Activated T-helper 2 cell treated with anti-CD3 and anti-CD28 coated beads, Interferon-gamma antibody, Interleukin-2, Interleukin-4, amounts not matched to agents 10 μg/mL and 5 μg/mL and 100 μg/mL, durations not matched to agents 14 hours and 24 hours and 36 hours (primary cell): Measurements from ENCODE around the gene VCL. TPM values are rescaled to one million over a fixed set of nuclear protein-coding genes. Genes with fewer than 3 reads are reported as not detected.
"Not testable (repeated sequence)": the region's sequence is repeated elsewhere in the genome, so short reads cannot be mapped to it uniquely, and the experiment has no call there.

ENCODE experiments used
- DNase-seq: peaks from one replicate; pipeline ENCODE4 v3.0.0; 2021; ENCODE audit warnings: low spot score
- H3K27ac Mint-ChIP-seq: one replicate; pipeline ENCODE4 v1.8.0; 2021; ENCODE audit warnings: mixed read lengths
- H3K27me3 Mint-ChIP-seq: one replicate; pipeline ENCODE4 v1.8.0; 2021; ENCODE audit warnings: low read depth, mixed read lengths
- H3K36me3 Mint-ChIP-seq: one replicate; pipeline ENCODE4 v1.8.0; 2021; ENCODE audit warnings: low read depth, mixed read lengths
- H3K4me1 Mint-ChIP-seq: one replicate; pipeline ENCODE4 v1.8.0; 2021; ENCODE audit warnings: low read depth, mixed read lengths
- H3K4me3 Mint-ChIP-seq: one replicate; pipeline ENCODE4 v1.8.0; 2021; ENCODE audit warnings: low read depth, mild to moderate bottlenecking, moderate library complexity, mixed read lengths
- H3K9me3 Mint-ChIP-seq: one replicate; pipeline ENCODE4 v1.8.0; 2021; ENCODE audit warnings: mixed read lengths
- intact Hi-C: fragments of 100-400 bp; cut with micrococcal nuclease; formaldehyde crosslinking; loops from one replicate; pipeline ENCODE4 v1.15.1; 2023
- total RNA-seq: library from RNA; stranded (reverse); gene quantifications from 2 replicates; pipeline ENCODE4 v1.2.3, GENCODE V29; 2022

VCL gene
- total RNA-seq, 1 donor from 2014 or later: 24.4 TPM

- no peak overlapping the region for H3K4me3 Mint-ChIP-seq
- H3K36me3 Mint-ChIP-seq: peaks cover 21% of the 10 kb centered on the region
- no peak overlapping the region for H3K27ac Mint-ChIP-seq
- peaks cover 31% of the 10 kb centered on the region for H3K4me1 Mint-ChIP-seq
- no peaks in the 10 kb centered on the region for H3K27me3 Mint-ChIP-seq
- intact Hi-C loops: no loop called here
- no peak for DNase-seq
- H3K9me3 Mint-ChIP-seq: no peaks in the 10 kb centered on the region
Observed at GRCh38 chr10:74022926-74023629, 25.2 kb downstream of the VCL start.

- Mint-ChIP-seq H3K27ac (no peak overlapping the region), H3K9me3 (no peaks in the 10 kb centered on the region), H3K27me3 (no peaks in the 10 kb centered on the region), H3K36me3 (peaks cover 17% of the 10 kb centered on the region), H3K4me3 (no peak overlapping the region), H3K4me1 (peaks cover 36% of the 10 kb centered on the region)
- no peak for DNase-seq
- intact Hi-C loops: no loop called here
Observed at GRCh38 chr10:74024600-74024999, 26.7 kb downstream of the VCL start.

- peaks cover 45% of the 10 kb centered on the region for H3K4me1 Mint-ChIP-seq
- H3K27ac Mint-ChIP-seq: no peak overlapping the region
- peaks cover 15% of the 10 kb centered on the region for H3K36me3 Mint-ChIP-seq
- DNase-seq: no peak
- H3K27me3 Mint-ChIP-seq: no peaks in the 10 kb centered on the region
- no peaks in the 10 kb centered on the region for H3K9me3 Mint-ChIP-seq
- intact Hi-C loops: no loop called here
- H3K4me3 Mint-ChIP-seq: no peak overlapping the region
Observed at GRCh38 chr10:74025380-74025978, 27.6 kb downstream of the VCL start.

GRCh38 chr10:74026428-74027015, 28.6 kb downstream of the VCL start:
- H3K4me1 Mint-ChIP-seq: peaks cover 48% of the 10 kb centered on the region
- DNase-seq: no peak
- no peaks in the 10 kb centered on the region for H3K27me3 Mint-ChIP-seq
- no peak overlapping the region for H3K27ac Mint-ChIP-seq
- peaks cover 19% of the 10 kb centered on the region for H3K36me3 Mint-ChIP-seq
- H3K4me3 Mint-ChIP-seq: no peak overlapping the region
- intact Hi-C loops: no loop called here
- no peaks in the 10 kb centered on the region for H3K9me3 Mint-ChIP-seq

GRCh38 chr10:74027702-74028101, 29.8 kb downstream of the VCL start:
- Mint-ChIP-seq H3K27ac (no peak overlapping the region), H3K9me3 (no peaks in the 10 kb centered on the region), H3K4me1 (peaks cover 44% of the 10 kb centered on the region), H3K27me3 (no peaks in the 10 kb centered on the region), H3K4me3 (no peak overlapping the region), H3K36me3 (peaks cover 20% of the 10 kb centered on the region)
- intact Hi-C loops: no loop called here
- no peak for DNase-seq

GRCh38 chr10:74029943-74030342, 32.0 kb downstream of the VCL start:
- no peaks in the 10 kb centered on the region for H3K27me3 Mint-ChIP-seq
- peaks cover 17% of the 10 kb centered on the region for H3K36me3 Mint-ChIP-seq
- H3K9me3 Mint-ChIP-seq: no peaks in the 10 kb centered on the region
- peaks cover 45% of the 10 kb centered on the region for H3K4me1 Mint-ChIP-seq
- no peak overlapping the region for H3K27ac Mint-ChIP-seq
- DNase-seq: no peak
- no peak overlapping the region for H3K4me3 Mint-ChIP-seq
- intact Hi-C loops: no loop called here

GRCh38 chr10:74032208-74032607, 34.3 kb downstream of the VCL start:
- peaks cover 15% of the 10 kb centered on the region for H3K36me3 Mint-ChIP-seq
- H3K4me3 Mint-ChIP-seq, H3K9me3 Mint-ChIP-seq, H3K27ac Mint-ChIP-seq, H3K27me3 Mint-ChIP-seq, intact Hi-C loops, DNase-seq: not testable (repeated sequence)
- peaks cover 42% of the 10 kb centered on the region for H3K4me1 Mint-ChIP-seq

GRCh38 chr10:74032900-74033655, 35.2 kb downstream of the VCL start:
- peaks cover 46% of the 10 kb centered on the region for H3K4me1 Mint-ChIP-seq
- no peak overlapping the region for H3K27ac Mint-ChIP-seq
- peaks cover 16% of the 10 kb centered on the region for H3K36me3 Mint-ChIP-seq
- no peaks in the 10 kb centered on the region for H3K27me3 Mint-ChIP-seq
- no peaks in the 10 kb centered on the region for H3K9me3 Mint-ChIP-seq
- intact Hi-C loops: no loop called here
- H3K4me3 Mint-ChIP-seq: no peak overlapping the region
- DNase-seq: no peak

- DNase-seq: no peak
- Mint-ChIP-seq H3K27ac (no peak overlapping the region), H3K9me3 (no peaks in the 10 kb centered on the region), H3K4me3 (no peak overlapping the region), H3K4me1 (peaks cover 46% of the 10 kb centered on the region), H3K27me3 (no peaks in the 10 kb centered on the region), H3K36me3 (peaks cover 16% of the 10 kb centered on the region)
- intact Hi-C loops: no loop called here
Observed at GRCh38 chr10:74033702-74034101, 35.8 kb downstream of the VCL start.

GRCh38 chr10:74034301-74034700, 36.4 kb downstream of the VCL start:
- no peaks in the 10 kb centered on the region for H3K27me3 Mint-ChIP-seq
- no peak overlapping the region for H3K4me3 Mint-ChIP-seq
- no peaks in the 10 kb centered on the region for H3K9me3 Mint-ChIP-seq
- intact Hi-C loops: no loop called here
- H3K36me3 Mint-ChIP-seq: peaks cover 14% of the 10 kb centered on the region
- no peak for DNase-seq
- H3K4me1 Mint-ChIP-seq: peaks cover 45% of the 10 kb centered on the region
- H3K27ac Mint-ChIP-seq: peak overlapping the region; percentile 1

GRCh38 chr10:74035303-74035702, 37.4 kb downstream of the VCL start:
- intact Hi-C loops: loop anchor here (5.0 kb wide), 1 partner anchor 42 kb away; no protein-coding TSS in a partner anchor
- peaks cover 40% of the 10 kb centered on the region for H3K4me1 Mint-ChIP-seq

GRCh38 chr10:74036474-74036873, 38.6 kb downstream of the VCL start:
- no peaks in the 10 kb centered on the region for H3K27me3 Mint-ChIP-seq
- no peak overlapping the region for H3K4me3 Mint-ChIP-seq
- peaks cover 8% of the 10 kb centered on the region for H3K36me3 Mint-ChIP-seq
- intact Hi-C loops: loop anchor here (5.0 kb wide), 1 partner anchor 41 kb away; no protein-coding TSS in a partner anchor
- H3K27ac Mint-ChIP-seq: no peak overlapping the region
- H3K4me1 Mint-ChIP-seq: peaks cover 31% of the 10 kb centered on the region
- DNase-seq: no peak
- no peaks in the 10 kb centered on the region for H3K9me3 Mint-ChIP-seq

More at GRCh38 chr10:74035303-74035702, 37.4 kb downstream of the VCL start:
- no peaks in the 10 kb centered on the region for H3K27me3 Mint-ChIP-seq
- no peak overlapping the region for H3K4me3 Mint-ChIP-seq
- H3K27ac Mint-ChIP-seq: no peak overlapping the region
- no peaks in the 10 kb centered on the region for H3K9me3 Mint-ChIP-seq
- H3K36me3 Mint-ChIP-seq: peaks cover 17% of the 10 kb centered on the region
- DNase-seq: no peak
